Measurements from ENCODE around the gene TIGD7.

Gene TIGD7

DNA sequence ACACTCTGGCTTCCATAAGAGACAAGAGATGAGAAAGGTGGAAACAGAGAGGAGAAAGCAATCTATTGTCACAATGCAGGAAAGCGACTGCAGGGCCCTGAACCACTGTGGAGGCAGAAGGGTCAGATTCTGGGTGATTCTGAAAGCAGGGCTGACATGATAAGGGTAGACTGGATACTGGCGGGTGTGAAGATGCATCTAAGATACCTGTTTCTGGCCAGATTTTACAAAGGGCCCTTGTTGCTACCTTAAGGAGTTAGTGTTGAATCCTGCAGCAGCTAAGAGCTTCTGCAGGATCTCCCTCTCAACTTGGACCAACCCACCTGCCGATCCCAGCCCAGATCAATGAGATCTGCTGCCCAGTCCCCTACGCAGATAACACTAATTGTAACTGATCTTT lies 42.7 kb downstream of the TIGD7 start:
- no peak overlapping the region for H3K27ac ChIP-seq (ENCODE audit: low read depth, low read length)
- H3K4me3 ChIP-seq (ENCODE audit: low read depth, low read length), result no peak overlapping the region
- H3K4me1 ChIP-seq (ENCODE audit: control insufficient read depth, insufficient read depth, low read length), result no peaks in the 10 kb centered on the region
- peaks cover 11% of the 10 kb centered on the region for H3K9me3 ChIP-seq (ENCODE audit: control insufficient read depth, insufficient read depth, low read depth, low read length)
- peaks cover 25% of the 10 kb centered on the region; the same call in 1 of the 2 replicates for H3K27me3 ChIP-seq (ENCODE audit: control insufficient read depth, insufficient read depth, low read length)
- H3K36me3 ChIP-seq (ENCODE audit: control insufficient read depth, insufficient read depth, low read length), result no peaks in the 10 kb centered on the region
- H3K9ac ChIP-seq (ENCODE audit: low read length), result no peak overlapping the region

GRCh38 chr16:3259836-3260235 lies 45.4 kb downstream of the TIGD7 start:
- Histone ChIP-seq H3K27ac (ENCODE audit: low read depth, low read length) (no peak overlapping the region), H3K4me1 (ENCODE audit: control insufficient read depth, insufficient read depth, low read length) (no peaks in the 10 kb centered on the region), H3K9me3 (ENCODE audit: control insufficient read depth, insufficient read depth, low read depth, low read length) (peaks cover 3% of the 10 kb centered on the region; the same call in 1 of the 2 replicates), H3K27me3 (ENCODE audit: control insufficient read depth, insufficient read depth, low read length) (peaks cover 22% of the 10 kb centered on the region; the same call in 1 of the 2 replicates), H3K36me3 (ENCODE audit: control insufficient read depth, insufficient read depth, low read length) (no peaks in the 10 kb centered on the region), H3K4me3 (ENCODE audit: low read depth, low read length) (no peak overlapping the region), H3K9ac (ENCODE audit: low read length) (no peak overlapping the region)

DNA sequence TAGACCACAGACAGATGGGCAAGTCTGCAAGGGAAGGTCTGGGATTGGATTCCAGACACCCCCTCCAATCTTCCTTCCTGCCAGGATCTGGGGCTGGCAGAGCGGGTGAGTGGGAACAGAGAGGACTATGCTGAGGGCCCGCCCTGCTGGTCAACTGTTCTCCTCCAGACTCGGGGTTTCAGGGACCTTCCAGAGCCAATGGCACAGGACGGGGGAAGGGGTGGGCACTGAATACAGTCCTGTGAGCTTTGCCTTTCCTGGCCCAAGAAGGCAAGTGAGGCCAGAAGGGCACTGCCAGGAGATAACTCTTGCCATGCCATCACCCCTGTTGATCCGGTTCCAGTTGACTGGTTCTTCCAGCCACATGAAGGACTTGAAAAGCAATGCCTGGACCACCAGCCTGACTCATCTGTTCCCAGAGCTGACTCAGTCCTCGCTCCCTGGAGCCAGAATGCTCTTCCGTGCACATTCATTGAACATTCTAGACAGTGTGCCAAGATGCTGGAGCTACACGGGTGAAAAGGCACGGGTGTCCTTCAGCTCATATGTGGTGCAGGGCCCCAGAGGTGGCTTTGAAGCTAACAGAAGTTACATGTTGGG lies 48.3 kb downstream of the TIGD7 start:
- Histone ChIP-seq H3K9ac (ENCODE audit: low read length) (no peak overlapping the region), H3K27me3 (ENCODE audit: control insufficient read depth, insufficient read depth, low read length) (peaks cover 8% of the 10 kb centered on the region; the same call in 1 of the 2 replicates), H3K27ac (ENCODE audit: low read depth, low read length) (no peak overlapping the region)

GRCh38 chr16:3256146-3256865 lies 48.9 kb downstream of the TIGD7 start, which contains the start of gene MEFV:
MEFV (minus strand) TSS chr16:3256633; CDS start chr16:3256587, 46 bp downstream.
- no peak within 1 kb of the TSS for H3K27ac ChIP-seq (ENCODE audit: low read depth, low read length)
- H3K36me3 ChIP-seq (ENCODE audit: control insufficient read depth, insufficient read depth, low read length), result no peaks in the 10 kb centered on the region
- peaks cover 5% of the 10 kb centered on the region; the same call in 1 of the 2 replicates for H3K27me3 ChIP-seq (ENCODE audit: control insufficient read depth, insufficient read depth, low read length)
- no peak within 1 kb of the TSS for H3K9ac ChIP-seq (ENCODE audit: low read length)
- no peaks in the 10 kb centered on the region for H3K4me1 ChIP-seq (ENCODE audit: control insufficient read depth, insufficient read depth, low read length)
- no peaks in the 10 kb centered on the region for H3K9me3 ChIP-seq (ENCODE audit: control insufficient read depth, insufficient read depth, low read depth, low read length)
- H3K4me3 ChIP-seq (ENCODE audit: low read depth, low read length), result no peak within 1 kb of the TSS

More for the DNA sequence above, 48.3 kb downstream of the TIGD7 start:
- H3K4me3 ChIP-seq (ENCODE audit: low read depth, low read length), result no peak overlapping the region
- no peaks in the 10 kb centered on the region for H3K9me3 ChIP-seq (ENCODE audit: control insufficient read depth, insufficient read depth, low read depth, low read length)
- no peaks in the 10 kb centered on the region for H3K36me3 ChIP-seq (ENCODE audit: control insufficient read depth, insufficient read depth, low read length)
- H3K4me1 ChIP-seq (ENCODE audit: control insufficient read depth, insufficient read depth, low read length), result no peaks in the 10 kb centered on the region

GRCh38 chr16:3254309-3254708 lies 50.9 kb downstream of the TIGD7 start:
- Histone ChIP-seq H3K27ac (ENCODE audit: low read depth, low read length) (no peak overlapping the region), H3K9me3 (ENCODE audit: control insufficient read depth, insufficient read depth, low read depth, low read length) (peaks cover under 1% of the 10 kb centered on the region; the same call in 1 of the 2 replicates), H3K27me3 (ENCODE audit: control insufficient read depth, insufficient read depth, low read length) (peaks cover 9% of the 10 kb centered on the region; the same call in 1 of the 2 replicates), H3K36me3 (ENCODE audit: control insufficient read depth, insufficient read depth, low read length) (no peaks in the 10 kb centered on the region), H3K4me1 (ENCODE audit: control insufficient read depth, insufficient read depth, low read length) (no peaks in the 10 kb centered on the region), H3K9ac (ENCODE audit: low read length) (no peak overlapping the region), H3K4me3 (ENCODE audit: low read depth, low read length) (no peak overlapping the region)

- Histone ChIP-seq H3K27ac (ENCODE audit: low read depth, low read length) (no peak overlapping the region), H3K9ac (ENCODE audit: low read length) (no peak overlapping the region), H3K4me1 (ENCODE audit: control insufficient read depth, insufficient read depth, low read length) (no peaks in the 10 kb centered on the region), H3K4me3 (ENCODE audit: low read depth, low read length) (no peak overlapping the region), H3K27me3 (ENCODE audit: control insufficient read depth, insufficient read depth, low read length) (peaks cover 7% of the 10 kb centered on the region; the same call in 1 of the 2 replicates), H3K36me3 (ENCODE audit: control insufficient read depth, insufficient read depth, low read length) (no peaks in the 10 kb centered on the region), H3K9me3 (ENCODE audit: control insufficient read depth, insufficient read depth, low read depth, low read length) (peaks cover 2% of the 10 kb centered on the region; the same call in 1 of the 2 replicates)
Measured at GRCh38 chr16:3252967-3253366, 52.3 kb downstream of the TIGD7 start.

DNA sequence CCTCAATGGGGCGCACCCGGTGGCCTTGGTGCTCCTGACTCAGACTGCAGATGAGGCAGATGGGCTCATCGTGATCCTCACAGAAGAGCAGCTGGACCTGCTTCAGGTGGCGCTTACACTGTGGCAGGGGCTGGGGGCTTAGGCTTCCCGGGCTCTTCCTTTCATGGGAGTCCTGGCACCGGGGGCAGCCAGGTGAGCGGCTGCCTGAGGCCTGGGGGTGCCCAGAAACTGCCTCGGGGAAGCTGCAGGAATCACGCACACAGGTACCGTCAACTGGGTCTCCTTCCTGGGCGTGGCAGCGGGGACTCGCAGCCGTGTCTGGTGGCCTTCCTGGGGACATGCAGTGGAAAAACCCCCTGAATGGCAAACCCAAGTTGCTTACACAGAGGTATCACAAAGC lies 55.8 kb downstream of the TIGD7 start:
- H3K4me3 ChIP-seq (ENCODE audit: low read depth, low read length), result no peak overlapping the region

DNA sequence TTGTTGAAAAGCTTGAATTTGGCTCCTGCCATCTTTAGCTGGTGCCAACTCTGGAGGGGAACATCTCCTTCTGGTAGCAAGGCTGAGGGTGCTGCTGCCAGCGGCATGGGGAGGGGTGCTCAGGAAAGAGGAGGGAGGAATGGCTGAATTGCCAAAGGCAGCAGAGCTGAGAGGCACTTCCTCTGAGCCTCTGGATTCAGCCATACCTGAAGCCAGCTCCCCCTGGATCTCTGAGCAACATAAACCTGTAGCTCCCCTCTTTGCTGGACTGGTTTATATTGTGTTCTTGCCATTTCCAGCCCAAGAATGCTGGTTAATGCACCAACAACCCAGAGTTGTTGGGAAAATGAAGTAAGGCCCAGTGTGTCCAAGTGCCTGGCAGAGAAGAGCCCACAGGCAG lies 56.2 kb downstream of the TIGD7 start:
- Histone ChIP-seq H3K27me3 (ENCODE audit: control insufficient read depth, insufficient read depth, low read length) (peaks cover 7% of the 10 kb centered on the region; the same call in 1 of the 2 replicates), H3K27ac (ENCODE audit: low read depth, low read length) (no peak overlapping the region), H3K9ac (ENCODE audit: low read length) (no peak overlapping the region), H3K9me3 (ENCODE audit: control insufficient read depth, insufficient read depth, low read depth, low read length) (peaks cover 9% of the 10 kb centered on the region; the same call in 1 of the 2 replicates), H3K4me3 (ENCODE audit: low read depth, low read length) (no peak overlapping the region), H3K4me1 (ENCODE audit: control insufficient read depth, insufficient read depth, low read length) (no peaks in the 10 kb centered on the region), H3K36me3 (ENCODE audit: control insufficient read depth, insufficient read depth, low read length) (no peaks in the 10 kb centered on the region)

More for the DNA sequence above, 55.8 kb downstream of the TIGD7 start:
- peaks cover 7% of the 10 kb centered on the region; the same call in 1 of the 2 replicates for H3K27me3 ChIP-seq (ENCODE audit: control insufficient read depth, insufficient read depth, low read length)
- no peak overlapping the region for H3K9ac ChIP-seq (ENCODE audit: low read length)
- H3K4me1 ChIP-seq (ENCODE audit: control insufficient read depth, insufficient read depth, low read length), result no peaks in the 10 kb centered on the region
- H3K9me3 ChIP-seq (ENCODE audit: control insufficient read depth, insufficient read depth, low read depth, low read length), result peaks cover 5% of the 10 kb centered on the region; the same call in 1 of the 2 replicates
- H3K27ac ChIP-seq (ENCODE audit: low read depth, low read length), result no peak overlapping the region
- H3K36me3 ChIP-seq (ENCODE audit: control insufficient read depth, insufficient read depth, low read length), result no peaks in the 10 kb centered on the region

All from HUES6 (cell line).